ENCODE data around the gene TMEM132D. TPM values are rescaled to one million over a fixed set of nuclear protein-coding genes. Genes with fewer than 3 reads are reported as not detected.

Gene TMEM132D
- total RNA-seq, 1 donor from 2014 or later, result 0.20 TPM

DNA sequence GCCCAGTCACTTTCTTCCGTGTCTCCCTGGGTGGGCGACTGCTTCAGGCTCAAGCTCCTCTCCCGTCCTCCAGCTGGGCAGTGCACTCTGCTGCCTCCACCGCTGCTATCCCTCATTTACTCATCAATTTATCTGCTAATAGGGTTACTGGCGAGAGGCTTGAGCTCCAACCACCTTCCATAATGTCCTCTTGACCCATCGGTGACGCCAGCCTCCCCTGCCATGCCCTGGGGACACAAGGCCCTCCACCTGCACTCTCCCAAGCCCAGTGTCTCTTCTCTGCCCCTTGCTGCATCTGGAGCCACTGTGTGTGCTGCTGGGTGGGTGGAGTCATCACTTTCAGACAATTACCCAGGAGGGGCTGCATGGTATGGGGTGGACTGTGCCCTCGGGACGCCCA is 78.5 kb downstream of the TMEM132D start:
- DNase-seq, result no peak

DNA sequence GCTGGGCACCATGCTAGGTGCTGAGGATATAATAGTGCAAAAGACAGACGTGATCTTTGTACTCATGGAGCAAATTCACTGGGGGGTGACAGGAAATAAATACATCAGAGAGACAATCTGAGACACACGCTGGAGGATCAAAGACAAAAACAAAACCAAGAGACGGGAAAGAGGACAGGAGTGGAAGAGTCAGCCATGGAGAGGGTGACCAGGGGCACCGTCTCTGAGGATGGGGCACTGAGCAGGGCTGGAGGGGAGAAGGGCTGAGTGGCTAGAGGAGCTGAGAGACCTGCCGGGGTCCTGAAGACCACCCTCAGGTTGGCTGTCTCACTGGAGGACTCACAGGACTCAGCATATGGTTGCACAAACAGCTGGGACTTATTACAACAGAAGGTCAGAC is 81.9 kb downstream of the TMEM132D start:
- no peak for DNase-seq

DNA sequence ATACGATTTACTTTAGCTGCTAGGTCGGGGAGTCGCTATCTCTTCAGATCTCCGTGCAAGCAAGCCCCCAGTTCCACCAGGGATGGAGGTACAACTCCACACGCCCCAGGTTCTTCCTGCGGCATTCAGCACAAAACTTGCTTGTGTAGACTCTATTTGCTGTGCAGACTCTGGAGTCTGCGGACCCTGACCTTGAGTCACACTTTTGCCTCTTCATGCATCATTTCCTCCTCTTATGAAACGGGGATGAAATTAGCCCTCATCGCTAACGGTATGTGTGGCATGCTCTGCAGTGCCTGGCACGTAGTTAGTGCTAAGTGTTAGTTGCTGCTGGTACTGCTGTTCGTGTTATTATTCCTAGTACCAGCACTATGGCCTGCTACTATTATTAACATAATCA is 84.4 kb downstream of the TMEM132D start:
- no peak for DNase-seq

- no peak for DNase-seq
These were observed 88.0 kb downstream of the TMEM132D start for GRCh38 chr12:129815846-129816245.

- DNase-seq, result no peak
These were observed 91.9 kb downstream of the TMEM132D start for GRCh38 chr12:129811963-129812362.

DNA sequence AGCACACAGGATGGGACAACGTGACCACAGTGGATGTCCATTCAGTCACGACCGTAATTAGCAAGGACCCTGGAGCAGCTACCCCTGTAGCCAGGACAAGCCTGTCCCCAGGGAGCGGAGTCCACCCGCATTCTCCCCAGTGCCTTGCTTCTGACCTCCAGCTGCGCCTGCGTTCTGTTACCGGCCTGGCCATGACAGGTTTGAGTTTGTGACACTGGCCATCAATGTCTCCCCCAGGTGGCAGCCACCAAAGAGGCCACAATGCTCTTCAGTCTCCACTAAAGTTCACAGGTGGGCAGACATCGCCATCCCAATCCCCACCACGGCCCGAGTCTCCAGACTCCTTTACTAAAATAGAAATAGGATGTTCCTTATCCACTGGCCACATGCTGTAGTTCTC is 96.7 kb downstream of the TMEM132D start:
- DNase-seq, result no peak

- DNase-seq, result no peak
These were observed 112.4 kb downstream of the TMEM132D start for GRCh38 chr12:129791396-129791795.

DNA sequence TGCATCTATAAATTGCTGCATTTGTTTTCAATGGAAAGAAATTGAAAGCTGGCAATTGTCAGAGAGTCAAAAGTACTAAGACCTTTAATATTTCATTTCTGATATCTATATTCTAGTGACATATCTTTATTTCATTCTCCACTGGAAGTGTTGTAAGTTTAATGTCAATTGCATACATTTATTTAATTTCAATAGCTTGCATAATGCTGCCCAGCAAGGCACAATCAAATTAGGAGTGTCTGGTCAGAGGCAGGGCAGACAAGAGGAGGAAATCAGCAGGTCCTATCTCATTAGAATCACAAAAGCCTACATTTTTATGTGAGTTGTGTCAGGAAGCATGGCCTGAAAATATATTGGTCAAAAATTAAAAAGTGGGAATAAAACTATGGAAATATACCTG is 112.9 kb downstream of the TMEM132D start:
- no peak for DNase-seq

GRCh38 chr12:129790331-129790730 is 113.5 kb downstream of the TMEM132D start:
- DNase-seq, result no peak

DNA sequence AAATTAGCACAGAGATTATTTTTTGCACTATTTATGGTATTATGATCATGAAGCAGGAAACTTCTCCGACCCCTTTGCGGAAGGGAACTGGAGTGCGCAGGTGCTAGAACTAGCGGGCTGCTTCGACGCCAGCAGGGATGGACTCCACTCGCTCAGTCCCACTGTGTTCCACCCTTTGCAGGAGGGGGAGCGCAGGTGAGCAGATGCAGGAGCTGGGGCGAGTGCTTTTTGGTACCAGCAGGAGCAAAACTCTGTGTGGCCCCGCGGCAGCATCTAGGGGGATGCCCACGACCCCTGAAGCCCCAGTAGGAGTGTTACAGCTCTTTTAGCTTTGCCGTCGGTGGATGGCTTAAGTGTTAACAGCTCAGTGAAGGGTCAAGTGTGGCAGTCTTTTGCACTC is 113.9 kb downstream of the TMEM132D start:
- DNase-seq, result no peak

- no peak for DNase-seq
These were observed 115.2 kb downstream of the TMEM132D start for GRCh38 chr12:129788506-129789084.

DNA sequence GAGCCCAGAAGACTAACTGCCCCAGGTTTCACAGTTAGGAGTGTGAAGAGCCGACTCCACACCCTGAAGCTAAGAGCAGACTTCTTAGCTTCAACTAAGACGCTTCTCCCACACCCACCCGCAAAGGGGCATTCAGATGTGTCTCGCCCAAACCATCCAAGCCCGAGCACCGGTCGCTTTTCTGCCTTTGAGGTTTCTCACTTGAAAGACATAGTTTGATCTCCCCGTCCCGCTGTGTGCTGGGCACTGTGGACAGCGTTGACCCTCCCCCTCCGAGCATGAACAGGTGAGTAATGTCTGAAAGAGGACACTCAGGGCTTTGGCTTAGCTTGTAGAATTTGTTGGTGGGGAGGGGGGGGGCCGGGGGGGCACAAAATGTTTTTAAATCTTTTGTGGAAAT is 123.8 kb downstream of the TMEM132D start:
- no peak for DNase-seq

- DNase-seq, result no peak
These were observed 124.8 kb downstream of the TMEM132D start for GRCh38 chr12:129779033-129779432.

DNA sequence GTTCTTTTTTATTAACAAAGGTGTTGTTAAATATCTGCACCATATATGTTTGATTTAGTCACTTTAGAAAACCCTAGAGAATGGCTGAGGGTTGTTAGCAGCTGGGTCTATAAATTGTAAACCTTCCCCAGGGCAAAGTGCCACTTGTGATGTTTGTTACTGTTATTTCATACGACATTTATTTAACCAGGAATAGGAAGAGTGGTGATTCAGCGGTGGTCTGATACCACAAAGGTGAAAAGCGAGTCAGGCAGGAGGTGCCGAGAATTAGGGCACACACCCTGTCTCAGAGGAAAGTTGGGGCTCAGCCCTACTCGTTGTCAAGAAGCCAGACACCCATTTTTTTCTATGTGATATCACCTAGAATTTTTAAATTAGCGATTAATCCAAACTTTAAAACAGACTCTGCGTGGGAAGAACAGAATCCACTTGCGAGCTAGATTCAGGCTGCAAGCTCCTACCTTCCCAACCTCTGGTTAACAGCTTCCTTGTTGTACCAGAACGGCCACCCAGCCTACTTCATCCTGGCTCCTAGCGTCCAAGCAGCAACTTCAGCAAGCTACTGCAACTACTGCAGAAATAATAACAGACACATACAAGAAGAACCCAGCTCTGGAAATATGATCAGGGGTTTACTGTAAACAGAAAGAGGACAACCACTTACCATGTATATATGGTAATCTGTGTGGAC is 126.7 kb downstream of the TMEM132D start:
- no peak for DNase-seq

DNA sequence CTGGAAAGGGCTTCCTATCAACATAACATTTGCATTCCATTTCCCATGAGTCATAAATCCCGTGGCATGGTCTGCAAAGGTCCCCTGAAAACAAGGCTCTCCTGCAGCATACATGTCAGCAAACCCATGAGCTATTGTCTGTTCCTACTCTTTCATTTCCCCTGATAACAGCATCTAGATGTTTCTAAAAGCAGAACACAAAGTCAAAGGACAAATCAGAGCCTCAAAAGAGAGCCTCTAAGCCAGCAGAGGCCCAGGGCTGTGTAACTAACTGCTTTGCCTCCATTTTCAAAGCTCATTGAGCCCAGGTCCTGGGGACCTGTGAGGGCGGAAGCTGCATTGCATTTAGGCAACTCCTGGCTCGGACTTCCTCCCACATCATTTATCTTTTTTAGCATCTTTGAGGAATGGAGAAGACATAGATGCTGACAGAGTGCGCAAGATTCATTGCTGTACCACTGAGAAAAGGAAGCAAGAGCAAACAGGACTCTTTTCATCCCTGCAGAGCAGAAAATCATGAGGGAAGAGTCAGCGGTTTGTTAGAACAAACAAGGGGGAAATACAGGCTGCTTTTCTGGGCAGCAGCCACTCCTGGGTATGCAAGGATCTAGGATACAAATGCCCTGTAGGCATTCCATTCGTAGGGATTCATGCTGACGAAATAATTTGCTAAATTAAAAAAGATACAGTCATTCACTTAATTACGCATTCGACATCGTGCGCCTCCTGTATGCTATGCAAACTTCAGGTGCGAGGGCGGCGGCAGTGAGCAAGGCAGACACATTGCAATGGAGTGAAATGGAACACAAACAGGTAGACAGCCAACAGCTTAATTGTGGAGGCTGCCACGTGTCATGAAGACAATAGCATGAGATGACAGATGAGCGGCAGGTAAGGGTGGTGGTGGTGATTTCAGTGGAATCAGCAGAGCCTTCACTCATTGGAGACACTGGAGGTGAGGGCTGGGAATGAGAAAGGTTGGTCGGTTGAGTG is 131.0 kb downstream of the TMEM132D start:
- no peak for DNase-seq

DNA sequence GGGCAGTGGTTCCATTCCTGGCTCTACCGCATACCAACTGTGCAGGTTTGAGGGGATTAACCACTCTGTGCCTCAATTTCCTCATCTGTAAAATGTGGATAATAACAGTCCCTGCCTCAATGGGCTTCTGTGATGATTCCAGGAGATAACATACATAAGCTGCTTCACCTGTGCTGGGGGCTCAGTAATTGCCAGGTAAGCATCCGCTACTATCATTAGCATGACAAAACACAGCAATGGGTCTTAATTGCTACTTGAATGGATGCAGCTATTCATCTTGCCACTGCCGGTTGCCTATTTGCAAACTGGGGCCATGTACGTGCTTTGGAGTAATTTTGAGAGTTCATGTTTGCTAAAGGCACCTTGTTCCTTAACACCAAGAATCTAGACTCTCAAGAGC is 132.6 kb downstream of the TMEM132D start:
- DNase-seq, result no peak

- no peak for DNase-seq
These were observed 138.1 kb downstream of the TMEM132D start for GRCh38 chr12:129765719-129766118.

GRCh38 chr12:129762436-129762835 is 141.4 kb downstream of the TMEM132D start:
- no peak for DNase-seq

- DNase-seq, result no peak
These were observed 150.2 kb downstream of the TMEM132D start for GRCh38 chr12:129753586-129753985.

DNA sequence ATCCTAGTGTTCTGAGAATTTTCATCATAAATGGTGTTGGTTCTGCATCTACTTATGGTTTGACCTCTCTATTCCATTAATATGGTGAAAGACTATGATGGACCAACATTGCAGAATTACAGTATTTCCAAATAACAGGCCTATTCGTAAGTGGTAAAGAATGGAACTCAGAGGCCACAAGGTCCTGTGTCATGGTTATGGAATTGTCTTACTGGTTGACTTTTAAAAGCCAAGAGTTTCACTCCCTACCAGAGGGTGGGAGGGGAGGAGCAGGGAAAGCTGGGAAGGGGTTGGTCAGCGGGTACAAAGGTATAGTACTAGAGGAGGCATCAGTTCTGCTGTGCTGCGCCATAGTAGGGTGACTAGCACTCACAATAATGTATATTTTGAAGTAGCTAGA is 153.4 kb downstream of the TMEM132D start:
- DNase-seq, result no peak

GRCh38 chr12:129746318-129746717 is 157.5 kb downstream of the TMEM132D start:
- DNase-seq, result no peak

DNA sequence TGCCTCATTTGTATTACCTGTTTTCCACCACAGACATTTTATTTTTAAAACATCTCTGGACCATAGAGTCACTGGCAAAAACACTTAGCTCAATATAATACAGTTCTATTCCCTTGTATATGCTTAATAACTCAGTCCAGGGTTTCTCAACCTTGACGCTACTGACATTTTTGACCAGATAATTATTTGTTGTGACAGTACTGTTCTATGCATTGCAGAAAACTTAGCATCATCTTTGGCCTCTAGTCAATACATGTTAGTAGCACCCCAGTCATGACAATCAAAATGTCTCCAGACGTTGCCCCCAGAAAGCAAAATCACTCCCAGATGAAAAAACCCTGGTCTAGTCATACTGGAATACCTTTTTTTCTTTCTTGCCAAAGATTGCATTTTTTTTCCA is 174.7 kb downstream of the TMEM132D start:
- DNase-seq, result no peak

GRCh38 chr12:129727100-129727499 is 176.7 kb downstream of the TMEM132D start:
- no peak for DNase-seq

Data from skin of body (tissue), 2 donors.